Measurements from ENCODE around the gene RABL6.
"Not testable (repeated sequence)": the region's sequence is repeated elsewhere in the genome, so short reads cannot be mapped to it uniquely, and the experiment has no call there.

The RABL6 gene

GRCh38 chr9:136777359-136777758 lies 30.4 kb upstream of the RABL6 start:
- DNase-seq: no peak

GRCh38 chr9:136779808-136780207 lies 27.9 kb upstream of the RABL6 start:
- no peak for DNase-seq

GRCh38 chr9:136782452-136782851 lies 25.3 kb upstream of the RABL6 start:
- DNase-seq: no peak

GRCh38 chr9:136784249-136784996 lies 23.3 kb upstream of the RABL6 start:
- DNase-seq: peak; percentile 41

GRCh38 chr9:136784997-136785361 lies 22.8 kb upstream of the RABL6 start:
- peak; percentile 49 for DNase-seq

GRCh38 chr9:136785565-136786355 lies 22.0 kb upstream of the RABL6 start:
- DNase-seq: not testable (repeated sequence)

- DNase-seq: no peak
Observed at GRCh38 chr9:136786451-136786850, 21.3 kb upstream of the RABL6 start.

- not testable (repeated sequence) for DNase-seq
Observed at GRCh38 chr9:136786983-136787382, 20.8 kb upstream of the RABL6 start.

GRCh38 chr9:136787690-136788400 lies 19.9 kb upstream of the RABL6 start:
- DNase-seq: peak; percentile 90

- DNase-seq: not testable (repeated sequence)
Observed at GRCh38 chr9:136788644-136789522, 18.9 kb upstream of the RABL6 start.

GRCh38 chr9:136789523-136789937 lies 18.2 kb upstream of the RABL6 start:
- no peak for DNase-seq

GRCh38 chr9:136790640-136791515 lies 16.9 kb upstream of the RABL6 start, which contains the start of gene TMEM141:
TSS of gene TMEM141 (plus strand) at chr9:136791344. CDS start at chr9:136791371, 27 bp downstream.
- peak; percentile 100 for DNase-seq

- DNase-seq: peak; percentile 78
Observed at GRCh38 chr9:136791516-136792276, 16.1 kb upstream of the RABL6 start.

- no peak for DNase-seq
Observed at GRCh38 chr9:136792321-136793085, 15.2 kb upstream of the RABL6 start.

GRCh38 chr9:136793086-136793946 lies 14.4 kb upstream of the RABL6 start:
- no peak for DNase-seq

GRCh38 chr9:136794281-136794999 lies 13.3 kb upstream of the RABL6 start:
- no peak for DNase-seq

GRCh38 chr9:136795000-136795348 lies 12.8 kb upstream of the RABL6 start:
- DNase-seq: no peak

- no peak for DNase-seq
Observed at GRCh38 chr9:136796238-136796774, 11.4 kb upstream of the RABL6 start, which contains the start of gene CCDC183. TSS of gene CCDC183 (plus strand) at chr9:136796338. CDS start at chr9:136796398, 60 bp downstream.

All from activated CD4-positive, alpha-beta T cell treated with anti-CD3 and anti-CD28 coated beads, Interleukin-2, Interleukin-6, amounts not matched to agents 100 ng/mL and 50 ng/mL, durations not matched to agents 16 hours and 8 hours (primary cell).